Neutrophil (primary cell): ENCODE results near the gene SPATA32.

Experiments used
- H3K27ac ChIP-seq: fragments of 200-600 bp; sonication (generic); 2 replicates; pipeline ENCODE4 v1.5.1; 2016; ENCODE audit warnings: mild to moderate bottlenecking, moderate library complexity
- H3K27me3 ChIP-seq: fragments of 200-600 bp; sonication (generic); 2 replicates; pipeline ENCODE4 v1.6.0; 2016; ENCODE audit warnings: mild to moderate bottlenecking
- H3K36me3 ChIP-seq: fragments of 200-600 bp; sonication (generic); 2 replicates; pipeline ENCODE4 v1.5.1; 2017
- H3K4me1 ChIP-seq, 2 experiments: fragments of 200-600 bp in 1 of 2; sonication (generic) in 1 of 2; 1 replicate in 1 of 2; 2 replicates in 1 of 2; pipeline versions ENCODE4 v1.5.1 to v1.6.1; 2013 to 2016; ENCODE audit warnings: low read depth in 1 of 2, low read length in 1 of 2, mild to moderate bottlenecking in 1 of 2, moderate library complexity in 1 of 2; ENCODE audit not compliant: control insufficient read depth in 1 of 2, insufficient read depth in 1 of 2
- H3K4me3 ChIP-seq, 2 experiments: fragments of 200-600 bp in 1 of 2; sonication (generic) in 1 of 2; 1 replicate in 1 of 2; 2 replicates in 1 of 2; pipeline ENCODE4 v1.5.1; 2013 to 2016; ENCODE audit warnings: low read depth in 1 of 2, low read length in 1 of 2, mild to moderate bottlenecking in 1 of 2, moderate library complexity in 1 of 2
- H3K9me3 ChIP-seq: fragments of 200-600 bp; sonication (generic); 2 replicates; pipeline ENCODE4 v1.5.1; 2016
- CTCF ChIP-seq: fragments of 200-600 bp; sonication (generic); IDR thresholded peaks from 2 replicates; pipeline ENCODE4 v1.5.1; 2016; ENCODE audit warnings: antibody characterized with exemption

Gene SPATA32

GRCh38 chr17:45265821-45266220 is 3.9 kb upstream of the SPATA32 start:
- H3K9me3 ChIP-seq: no peaks in the 10 kb centered on the region
- no peaks in the 10 kb centered on the region for H3K27me3 ChIP-seq
- no peak overlapping the region for H3K4me3 ChIP-seq
- H3K4me1 ChIP-seq: peaks cover 9 to 17% of the 10 kb centered on the region in 2 experiments
- H3K27ac ChIP-seq: no peak overlapping the region
- peaks cover 71% of the 10 kb centered on the region for H3K36me3 ChIP-seq
- no peak for TF ChIP-seq CTCF

GRCh38 chr17:45264988-45265387 is 3.1 kb upstream of the SPATA32 start:
- no peak overlapping the region for H3K4me3 ChIP-seq
- TF ChIP-seq CTCF: no peak
- H3K27ac ChIP-seq: no peak overlapping the region
- H3K36me3 ChIP-seq: peaks cover 62% of the 10 kb centered on the region
- H3K27me3 ChIP-seq: no peaks in the 10 kb centered on the region
- H3K9me3 ChIP-seq: no peaks in the 10 kb centered on the region
- peaks cover 9 to 17% of the 10 kb centered on the region in 2 experiments for H3K4me1 ChIP-seq

- Histone ChIP-seq H3K27ac (no peak overlapping the region), H3K9me3 (no peaks in the 10 kb centered on the region), H3K27me3 (no peaks in the 10 kb centered on the region), H3K4me3 (no peak overlapping the region), H3K4me1 (peaks cover 9 to 17% of the 10 kb centered on the region in 2 experiments), H3K36me3 (peaks cover 57% of the 10 kb centered on the region)
- no peak for TF ChIP-seq CTCF
Measured at GRCh38 chr17:45264430-45264829, 2.5 kb upstream of the SPATA32 start.

GRCh38 chr17:45263477-45263860 is 1.6 kb upstream of the SPATA32 start:
- Histone ChIP-seq H3K4me3 (no peak overlapping the region), H3K9me3 (no peaks in the 10 kb centered on the region), H3K27ac (no peak overlapping the region), H3K36me3 (peaks cover 47% of the 10 kb centered on the region), H3K27me3 (no peaks in the 10 kb centered on the region), H3K4me1 (peaks cover 9 to 20% of the 10 kb centered on the region in 2 experiments)
- no peak for TF ChIP-seq CTCF

- Histone ChIP-seq H3K36me3 (peaks cover 45% of the 10 kb centered on the region), H3K4me1 (peaks cover 9 to 21% of the 10 kb centered on the region in 2 experiments), H3K27me3 (no peaks in the 10 kb centered on the region), H3K27ac (peak overlapping the region; percentile 78), H3K4me3 (peak overlapping the region; percentile 66 to 88), H3K9me3 (no peaks in the 10 kb centered on the region)
- TF ChIP-seq CTCF: no peak
Measured at GRCh38 chr17:45262516-45263476, 902 bp upstream of the SPATA32 start.
